LoVo (cell line): ENCODE measurements around the gene RC3H2.
"Not testable (repeated sequence)": the region's sequence is repeated elsewhere in the genome, so short reads cannot be mapped to it uniquely, and the experiment has no call there.

Source experiments
- DNase-seq: peaks from one replicate; pipeline ENCODE4 v3.0.0-alpha.2; 2016; ENCODE audit warnings: low spot score

The RC3H2 gene

GRCh38 chr9:122918310-122918709, 13.2 kb upstream of the RC3H2 start:
- no peak for DNase-seq

GRCh38 chr9:122912964-122913673, 8.0 kb upstream of the RC3H2 start, which contains the start of gene ZBTB6:
Gene ZBTB6, minus strand, starts transcription at chr9:122913323. Its CDS starts 1,251 bp downstream, at chr9:122912072.
- DNase-seq: peak; percentile 86

- DNase-seq: no peak
These were observed 7.5 kb upstream of the RC3H2 start for GRCh38 chr9:122912671-122912963.

- DNase-seq: not testable (repeated sequence)
These were observed 963 bp upstream of the RC3H2 start for GRCh38 chr9:122906122-122906521.

GRCh38 chr9:122904466-122904822, 715 bp downstream of the RC3H2 start:
- DNase-seq: peak; percentile 17

GRCh38 chr9:122900791-122901190, 4.4 kb downstream of the RC3H2 start:
- DNase-seq: no peak

- DNase-seq: no peak
These were observed 7.2 kb downstream of the RC3H2 start for GRCh38 chr9:122897969-122898368.

- no peak for DNase-seq
These were observed 16.7 kb downstream of the RC3H2 start for GRCh38 chr9:122888480-122888879.

GRCh38 chr9:122883125-122883524, 22.0 kb downstream of the RC3H2 start:
- DNase-seq: no peak

GRCh38 chr9:122879443-122879842, 25.7 kb downstream of the RC3H2 start:
- DNase-seq: no peak

- no peak for DNase-seq
These were observed 29.6 kb downstream of the RC3H2 start for GRCh38 chr9:122875523-122875922.

GRCh38 chr9:122867276-122867675, 37.9 kb downstream of the RC3H2 start:
- DNase-seq: not testable (repeated sequence)

- no peak for DNase-seq
These were observed 39.1 kb downstream of the RC3H2 start for GRCh38 chr9:122866079-122866478.

GRCh38 chr9:122865300-122865699, 39.9 kb downstream of the RC3H2 start:
- no peak for DNase-seq

- DNase-seq: no peak
These were observed 41.8 kb downstream of the RC3H2 start for GRCh38 chr9:122863407-122863806.

GRCh38 chr9:122860319-122861142, 44.6 kb downstream of the RC3H2 start:
- DNase-seq: no peak

- DNase-seq: no peak
These were observed 47.3 kb downstream of the RC3H2 start for GRCh38 chr9:122857815-122858214.

GRCh38 chr9:122852085-122852786, 52.9 kb downstream of the RC3H2 start:
- not testable (repeated sequence) for DNase-seq

- no peak for DNase-seq
These were observed 56.8 kb downstream of the RC3H2 start for GRCh38 chr9:122848256-122848943.

- no peak for DNase-seq
These were observed 58.7 kb downstream of the RC3H2 start for GRCh38 chr9:122846371-122846940.

GRCh38 chr9:122845116-122845515, 60.0 kb downstream of the RC3H2 start:
- DNase-seq: no peak

GRCh38 chr9:122844137-122844536, 61.0 kb downstream of the RC3H2 start:
- DNase-seq: no peak
